Activated naive CD4-positive, alpha-beta T cell treated with anti-CD3 and anti-CD28 coated beads, Interleukin-2, amount 50 U/mL, for 16 hours (primary cell): Measurements from ENCODE around the gene GFRA1.

Experiments used
- DNase-seq: peaks from one replicate; pipeline ENCODE4 v3.0.0-alpha.2; 2020

The GFRA1 gene

GRCh38 chr10:116151076-116151475, 121.9 kb downstream of the GFRA1 start:
- no peak for DNase-seq

GRCh38 chr10:116150606-116151005, 122.4 kb downstream of the GFRA1 start:
- DNase-seq = no peak

GRCh38 chr10:116147147-116147905, 125.7 kb downstream of the GFRA1 start:
- DNase-seq = no peak

GRCh38 chr10:116146372-116147140, 126.5 kb downstream of the GFRA1 start:
- DNase-seq = no peak

- no peak for DNase-seq
Measured at GRCh38 chr10:116143673-116144222, 129.3 kb downstream of the GFRA1 start.

- no peak for DNase-seq
Measured at GRCh38 chr10:116141855-116142254, 131.2 kb downstream of the GFRA1 start.

- DNase-seq = no peak
Measured at GRCh38 chr10:116141246-116141645, 131.8 kb downstream of the GFRA1 start.

GRCh38 chr10:116139886-116140285, 133.1 kb downstream of the GFRA1 start:
- DNase-seq = no peak

GRCh38 chr10:116138897-116139296, 134.1 kb downstream of the GFRA1 start:
- DNase-seq = no peak

- DNase-seq = no peak
Measured at GRCh38 chr10:116136261-116136660, 136.7 kb downstream of the GFRA1 start.

GRCh38 chr10:116134322-116134721, 138.7 kb downstream of the GFRA1 start:
- DNase-seq = no peak

- DNase-seq = no peak
Measured at GRCh38 chr10:116133634-116134033, 139.4 kb downstream of the GFRA1 start.

GRCh38 chr10:116132780-116133399, 140.1 kb downstream of the GFRA1 start:
- no peak for DNase-seq

- DNase-seq = no peak
Measured at GRCh38 chr10:116130006-116130405, 143.0 kb downstream of the GFRA1 start.

GRCh38 chr10:116126954-116127695, 145.9 kb downstream of the GFRA1 start:
- DNase-seq = no peak

GRCh38 chr10:116126239-116126638, 146.8 kb downstream of the GFRA1 start:
- DNase-seq = no peak

- DNase-seq = no peak
Measured at GRCh38 chr10:116125180-116125579, 147.8 kb downstream of the GFRA1 start.

GRCh38 chr10:116124777-116125176, 148.2 kb downstream of the GFRA1 start:
- DNase-seq = no peak

GRCh38 chr10:116122664-116123063, 150.3 kb downstream of the GFRA1 start:
- DNase-seq = no peak

- DNase-seq = no peak
Measured at GRCh38 chr10:116121640-116122525, 151.1 kb downstream of the GFRA1 start.

- DNase-seq = no peak
Measured at GRCh38 chr10:116120688-116121455, 152.1 kb downstream of the GFRA1 start.
